Fibroblast of the aortic adventitia (primary cell): ENCODE data around the gene ENPP1. TPM values are rescaled to one million over a fixed set of nuclear protein-coding genes. Genes with fewer than 3 reads are reported as not detected.
A peak's percentile ranks its signal among the peaks of the same experiment; 100 is the strongest.

Experiments used
- DNase-seq: peaks from one replicate; pipeline ENCODE4 v3.0.0-alpha.2; 2010; ENCODE audit warnings: low read depth
- H3K4me3 ChIP-seq: 2 replicates; pipeline ENCODE4 v1.5.1; 2011; ENCODE audit warnings: low read depth, mild to moderate bottlenecking, control low read depth, low read length, moderate library complexity
- CTCF ChIP-seq: IDR thresholded peaks from 2 replicates; pipeline ENCODE4 v1.5.1; 2011; ENCODE audit warnings: mild to moderate bottlenecking, low read length, control low read depth, inconsistent platforms; ENCODE audit not compliant: insufficient read depth
- total RNA-seq: library from RNA; depleted of rRNA; stranded (reverse); fragments of >200 nt; gene quantifications from 2 replicates; pipeline ENCODE4 v1.2.3, GENCODE V29; 2012; ENCODE audit warnings: low replicate concordance

Gene ENPP1
- total RNA-seq, 1 donor, result 7.4 TPM

GRCh38 chr6:131916847-131917246 is 109.0 kb downstream of the ENPP1 start:
- TF ChIP-seq CTCF, result no peak
- DNase-seq, result no peak
- no peak overlapping the region for H3K4me3 ChIP-seq

- TF ChIP-seq CTCF, result no peak
- DNase-seq, result no peak
- no peak overlapping the region for H3K4me3 ChIP-seq
These were observed 109.5 kb downstream of the ENPP1 start for GRCh38 chr6:131917318-131917717.

GRCh38 chr6:131917763-131918649 is 110.2 kb downstream of the ENPP1 start:
- DNase-seq, result no peak
- TF ChIP-seq CTCF, result no peak
- H3K4me3 ChIP-seq, result no peak overlapping the region

- no peak for TF ChIP-seq CTCF
- no peak overlapping the region for H3K4me3 ChIP-seq
- no peak for DNase-seq
These were observed 111.0 kb downstream of the ENPP1 start for GRCh38 chr6:131918650-131919355.

- TF ChIP-seq CTCF, result no peak
These were observed 112.8 kb downstream of the ENPP1 start for GRCh38 chr6:131920656-131921055.

GRCh38 chr6:131923356-131923755 is 115.5 kb downstream of the ENPP1 start:
- H3K4me3 ChIP-seq, result no peak overlapping the region
- peak; percentile 54 for TF ChIP-seq CTCF
- DNase-seq, result peak; percentile 72

More at GRCh38 chr6:131920656-131921055, 112.8 kb downstream of the ENPP1 start:
- no peak for DNase-seq
- H3K4me3 ChIP-seq, result no peak overlapping the region
